HG03521 (cell line): ENCODE measurements around the gene NUP160.

ENCODE experiments used
- ATAC-seq: cut with Tn5 transposase; IDR thresholded peaks from one replicate; pipeline ENCODE4 v1.9.1; 2021; ENCODE audit warnings: mild to moderate bottlenecking, moderate library complexity; ENCODE audit not compliant: unreplicated experiment

Gene NUP160

GRCh38 chr11:47731475-47731874 lies 116.7 kb downstream of the NUP160 start:
- ATAC-seq = no peak
